NCI-H446 (cell line): Measurements from ENCODE around the gene GID4.

ENCODE experiments used
- DNase-seq, 2 experiments: peaks; one replicate each; lab custom pipeline; 2025; lab: John Stamatoyannopoulos, UW

GID4 gene

GRCh38 chr17:18043491-18043890, 4.3 kb downstream of the GID4 start:
- DNase-seq = no peak

- DNase-seq = no peak
Observed at GRCh38 chr17:18044609-18045008, 5.4 kb downstream of the GID4 start.

- no peak for DNase-seq
Observed at GRCh38 chr17:18045691-18046350, 6.6 kb downstream of the GID4 start.

GRCh38 chr17:18055597-18055996, 16.4 kb downstream of the GID4 start:
- DNase-seq = no peak

GRCh38 chr17:18056214-18056613, 17.0 kb downstream of the GID4 start:
- DNase-seq = no peak

- DNase-seq = no peak
Observed at GRCh38 chr17:18059283-18059682, 20.1 kb downstream of the GID4 start.

GRCh38 chr17:18064053-18064452, 24.8 kb downstream of the GID4 start:
- DNase-seq = no peak

- DNase-seq = no peak
Observed at GRCh38 chr17:18065546-18065945, 26.3 kb downstream of the GID4 start.

GRCh38 chr17:18066866-18067265, 27.7 kb downstream of the GID4 start:
- DNase-seq = no peak

GRCh38 chr17:18069101-18069500, 29.9 kb downstream of the GID4 start:
- DNase-seq = no peak

- peak in 1 of 2 experiments; percentile 34 for DNase-seq
Observed at GRCh38 chr17:18070861-18071340, 31.7 kb downstream of the GID4 start.

GRCh38 chr17:18071751-18072150, 32.5 kb downstream of the GID4 start:
- no peak for DNase-seq

- DNase-seq = no peak
Observed at GRCh38 chr17:18074566-18075272, 35.5 kb downstream of the GID4 start.

- DNase-seq = no peak
Observed at GRCh38 chr17:18076936-18077335, 37.7 kb downstream of the GID4 start.

GRCh38 chr17:18079543-18079942, 40.3 kb downstream of the GID4 start:
- DNase-seq = no peak

GRCh38 chr17:18084256-18084655, 45.0 kb downstream of the GID4 start:
- DNase-seq = no peak

GRCh38 chr17:18087610-18088491, 48.6 kb downstream of the GID4 start, which contains the start of gene DRG2:
Gene DRG2 (plus strand): TSS chr17:18087948. CDS start chr17:18088024, 76 bp downstream.
- DNase-seq = peak; percentile 54 to 93

- no peak for DNase-seq
Observed at GRCh38 chr17:18089613-18090012, 50.4 kb downstream of the GID4 start.

- DNase-seq = peak; percentile 9 to 45
Observed at GRCh38 chr17:18093616-18094408, 54.6 kb downstream of the GID4 start.

- no peak for DNase-seq
Observed at GRCh38 chr17:18094409-18094807, 55.2 kb downstream of the GID4 start.

GRCh38 chr17:18099516-18099915, 60.3 kb downstream of the GID4 start:
- DNase-seq = no peak

- DNase-seq = no peak
Observed at GRCh38 chr17:18100616-18101015, 61.4 kb downstream of the GID4 start.
